HG02938 (cell line): ENCODE data around the gene TUT4.

Experiments
- ATAC-seq: cut with Tn5 transposase; IDR thresholded peaks from one replicate; pipeline ENCODE4 v1.9.1; 2021; ENCODE audit warnings: mild to moderate bottlenecking, moderate library complexity; ENCODE audit not compliant: unreplicated experiment

TUT4 gene

GRCh38 chr1:52476943-52477342 is 75.9 kb downstream of the TUT4 start:
- no peak for ATAC-seq

GRCh38 chr1:52474807-52475206 is 78.1 kb downstream of the TUT4 start:
- no peak for ATAC-seq

GRCh38 chr1:52473039-52473438 is 79.9 kb downstream of the TUT4 start:
- ATAC-seq = no peak

GRCh38 chr1:52472384-52472783 is 80.5 kb downstream of the TUT4 start:
- ATAC-seq = no peak

GRCh38 chr1:52469108-52469507 is 83.8 kb downstream of the TUT4 start:
- ATAC-seq = no peak

- no peak for ATAC-seq
Observed at GRCh38 chr1:52463891-52464290, 89.0 kb downstream of the TUT4 start.

DNA sequence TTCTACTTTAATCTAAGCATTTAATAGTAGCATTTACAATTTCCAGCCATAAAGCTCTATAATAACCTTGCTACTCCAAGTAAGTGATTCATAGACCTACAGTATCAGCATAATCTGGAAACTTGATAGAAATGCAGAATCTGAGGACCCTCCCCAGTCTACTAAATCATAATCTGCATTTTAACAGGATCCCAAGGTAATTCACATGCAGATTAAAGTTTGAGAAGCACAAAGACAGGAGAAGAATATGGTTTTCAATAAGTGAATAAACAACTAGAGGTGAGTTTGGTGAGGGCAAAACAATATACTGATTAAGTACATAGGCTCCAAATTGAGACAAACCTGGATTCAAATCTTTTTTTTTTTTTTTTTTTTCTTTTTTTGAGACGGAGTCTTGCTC is 91.1 kb downstream of the TUT4 start:
- no peak for ATAC-seq

- no peak for ATAC-seq
Observed at GRCh38 chr1:52460694-52461093, 92.2 kb downstream of the TUT4 start.

DNA sequence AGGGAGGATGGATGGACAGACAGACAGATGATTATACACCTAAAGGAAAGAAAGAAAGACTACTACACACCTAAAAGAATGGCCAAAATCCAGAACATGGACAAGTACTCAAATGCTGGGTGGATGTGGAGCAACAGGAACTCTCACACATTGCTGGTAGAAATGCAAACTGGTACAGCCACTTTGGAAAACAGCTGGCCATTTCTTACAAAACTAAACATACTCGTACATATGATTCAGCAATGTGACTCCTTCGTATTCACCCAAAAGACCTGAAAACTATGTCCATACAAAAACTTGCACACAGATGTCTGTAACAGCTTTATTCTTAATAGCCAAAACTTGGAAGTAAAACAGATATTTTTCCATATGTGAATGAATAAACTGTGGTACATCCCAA is 97.2 kb downstream of the TUT4 start:
- ATAC-seq = no peak

DNA sequence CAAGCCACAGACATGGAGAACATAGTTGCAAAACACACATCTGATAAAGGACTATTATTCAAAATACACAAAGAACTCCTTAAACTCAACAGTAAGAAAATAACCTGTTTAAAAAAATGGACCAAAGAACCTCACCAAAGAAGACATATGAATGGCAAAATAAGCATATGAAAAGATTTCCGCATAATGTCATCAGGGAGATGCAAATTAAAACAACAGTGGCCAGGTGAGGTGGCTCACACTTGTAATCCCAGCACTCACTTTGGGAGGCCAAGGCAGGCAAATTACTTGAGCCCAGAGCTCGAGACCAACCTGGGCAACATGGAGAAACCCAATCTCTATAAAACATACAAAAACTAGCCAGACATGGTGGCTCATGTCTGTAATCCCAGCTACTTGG is 98.1 kb downstream of the TUT4 start:
- no peak for ATAC-seq

- ATAC-seq = no peak
Observed at GRCh38 chr1:52454127-52454526, 98.8 kb downstream of the TUT4 start.

DNA sequence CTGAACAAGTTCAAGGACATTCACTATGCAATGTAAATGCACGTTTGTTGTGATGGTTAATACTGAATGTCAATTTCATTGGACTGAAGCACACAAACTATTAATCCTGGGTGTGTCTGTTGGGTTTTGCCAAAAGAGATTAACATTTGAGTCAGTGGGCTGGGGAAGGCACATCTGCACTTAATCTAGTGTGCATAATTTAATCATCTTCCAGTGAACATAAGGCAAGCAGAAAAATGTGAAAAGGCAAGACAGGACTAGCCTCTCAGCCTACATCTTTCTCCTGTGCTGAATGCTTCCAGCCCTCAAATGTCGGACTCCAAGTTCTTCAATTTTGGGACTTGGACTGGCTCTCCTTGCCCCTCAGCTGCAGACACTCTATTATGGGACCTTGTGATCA is 108.4 kb downstream of the TUT4 start:
- no peak for ATAC-seq

DNA sequence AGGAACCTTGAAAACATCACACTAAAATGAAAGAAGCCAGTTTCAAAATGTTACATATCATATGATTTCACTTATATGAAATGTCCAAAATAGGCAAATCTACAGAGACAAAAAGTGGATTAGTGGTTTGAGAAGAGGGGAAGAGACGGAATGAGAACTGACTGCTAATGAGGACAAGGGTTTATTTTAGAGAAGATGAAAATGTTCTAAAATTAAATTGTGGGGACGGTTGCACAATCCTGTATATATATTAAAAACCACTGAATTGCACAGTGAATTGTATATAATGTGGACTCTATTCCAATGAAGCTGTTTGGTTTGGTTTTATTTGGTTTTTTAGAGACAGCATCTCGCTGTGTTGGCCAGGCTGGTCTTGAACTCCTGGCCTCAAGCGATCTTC is 112.9 kb downstream of the TUT4 start:
- no peak for ATAC-seq

DNA sequence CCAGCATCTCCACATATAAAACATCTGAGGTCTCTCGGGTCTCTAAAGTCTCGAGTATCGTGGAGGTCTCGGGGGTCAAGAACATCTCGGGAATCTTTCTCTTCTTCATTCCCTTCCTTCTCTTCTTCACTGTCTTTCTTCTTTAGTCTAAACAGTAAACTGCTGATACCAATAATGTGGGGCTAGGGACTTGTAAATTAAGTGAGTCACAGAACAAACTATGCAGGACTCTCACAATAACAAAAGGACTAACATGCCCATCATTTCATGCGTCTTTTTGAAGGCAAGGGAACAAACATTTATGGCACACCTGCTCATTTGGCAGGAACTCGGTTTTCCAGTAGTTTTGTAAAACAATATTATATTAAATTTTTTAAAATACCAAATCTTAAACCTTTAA is 116.1 kb downstream of the TUT4 start:
- no peak for ATAC-seq

DNA sequence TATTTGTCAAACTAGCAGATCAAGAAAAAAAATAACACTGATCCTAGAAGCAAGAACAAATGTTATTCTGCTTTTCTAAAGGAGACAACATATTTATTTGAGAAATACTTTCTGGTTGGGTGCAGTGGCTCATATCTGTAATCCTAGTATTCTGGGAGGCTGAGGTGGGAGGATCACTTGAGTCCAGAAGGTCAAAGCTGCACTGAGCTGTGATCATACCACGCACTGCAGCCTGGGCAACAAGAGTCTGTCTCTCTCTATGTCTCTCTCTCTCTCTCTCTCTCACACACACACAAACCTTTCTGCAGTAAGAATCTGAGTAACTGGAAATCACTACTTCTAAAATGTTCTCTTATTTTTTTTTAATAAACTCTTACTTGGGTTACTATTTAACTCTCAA is 117.2 kb downstream of the TUT4 start:
- no peak for ATAC-seq

DNA sequence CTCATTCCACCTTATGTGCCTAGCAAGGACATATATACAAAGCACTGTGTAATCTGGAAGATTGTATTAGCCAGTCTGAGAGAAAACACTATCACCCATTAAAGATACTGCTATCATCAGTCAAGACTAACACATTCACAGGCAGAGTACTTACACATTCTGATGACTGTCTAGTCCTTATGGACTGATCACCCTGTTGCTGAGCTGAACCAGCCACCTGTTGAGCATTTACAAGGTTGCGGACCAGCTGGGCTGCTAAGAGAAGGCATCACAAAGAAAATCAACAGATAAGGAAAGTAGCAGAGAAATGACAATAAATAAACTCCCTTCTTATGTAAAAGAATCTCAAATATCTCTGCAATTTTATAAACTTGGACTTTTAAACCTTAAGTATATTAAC is 117.7 kb downstream of the TUT4 start:
- no peak for ATAC-seq

DNA sequence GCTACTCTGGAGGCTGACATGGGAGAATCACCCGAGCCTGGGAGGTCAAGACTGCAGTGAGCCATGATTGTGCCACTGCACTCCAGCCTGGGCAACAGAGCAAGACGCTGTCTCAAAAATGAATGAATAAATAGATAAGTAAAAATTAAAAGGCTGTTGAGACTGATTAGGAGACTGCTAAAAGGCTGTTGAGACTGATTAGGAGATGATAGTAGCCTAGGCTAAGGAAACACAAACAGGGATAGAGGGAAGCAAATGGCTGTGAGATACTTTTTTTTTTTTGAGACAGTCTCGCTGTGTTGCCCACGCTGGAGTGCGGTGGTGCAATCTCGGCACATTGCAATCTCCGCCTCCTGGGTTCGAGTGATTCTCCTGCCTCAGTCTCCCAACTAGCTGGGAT is 120.1 kb downstream of the TUT4 start:
- no peak for ATAC-seq

DNA sequence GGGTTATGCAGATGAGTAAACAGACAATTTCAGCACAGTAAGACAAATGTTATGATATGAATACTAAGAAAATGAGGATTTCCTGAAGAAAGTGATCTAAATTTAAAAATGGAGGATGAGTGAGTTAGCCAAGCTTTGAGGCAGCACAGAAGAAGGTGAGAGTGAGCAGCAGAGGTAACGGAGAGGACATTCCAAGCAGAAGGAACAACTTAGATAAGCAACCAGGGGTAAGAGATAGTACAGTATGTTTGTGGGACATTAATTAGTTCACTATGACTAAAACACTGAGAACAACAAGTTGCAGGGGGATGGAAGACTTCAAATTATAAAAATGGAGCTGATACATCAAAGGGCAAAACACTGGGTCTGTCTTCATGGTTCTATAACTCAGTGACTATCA is 125.7 kb downstream of the TUT4 start:
- no peak for ATAC-seq

DNA sequence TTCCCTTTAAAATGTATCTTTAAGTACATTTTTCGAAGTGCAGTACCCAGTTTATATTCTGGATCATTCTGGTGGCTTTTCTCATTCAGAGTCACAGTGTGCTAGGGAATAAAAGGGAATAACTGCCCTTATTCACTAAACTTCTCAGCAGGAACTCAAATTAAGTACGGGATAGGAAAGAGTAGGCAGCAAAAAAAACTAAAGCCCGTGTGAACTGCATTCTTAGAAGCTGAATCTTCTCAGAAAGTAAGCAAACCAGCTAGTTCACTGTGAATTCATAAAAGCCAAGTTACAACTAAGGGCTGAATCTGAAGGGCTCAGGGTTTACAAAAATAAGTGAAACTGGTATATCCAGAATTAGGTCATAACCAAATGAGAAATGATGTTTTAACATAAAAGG is 126.5 kb downstream of the TUT4 start:
- no peak for ATAC-seq

DNA sequence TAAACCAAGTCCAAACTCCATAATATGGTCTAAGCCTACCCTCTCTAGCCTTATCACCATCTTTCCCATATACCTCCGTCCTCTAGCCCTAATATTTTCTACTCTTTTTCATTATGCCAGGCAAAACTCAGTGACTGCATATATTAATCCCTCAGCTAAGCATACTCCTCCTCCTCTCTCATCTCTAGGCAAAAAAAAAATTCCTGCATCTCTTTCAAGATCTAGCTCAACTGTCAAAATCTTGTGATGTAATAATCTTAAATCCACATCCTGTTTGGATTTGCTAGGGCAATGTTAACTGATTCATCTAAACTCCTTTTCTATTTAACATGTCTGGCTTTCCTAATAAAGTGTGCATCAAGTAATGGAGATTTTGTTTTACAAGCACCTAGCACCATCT is 128.1 kb downstream of the TUT4 start:
- ATAC-seq = no peak

DNA sequence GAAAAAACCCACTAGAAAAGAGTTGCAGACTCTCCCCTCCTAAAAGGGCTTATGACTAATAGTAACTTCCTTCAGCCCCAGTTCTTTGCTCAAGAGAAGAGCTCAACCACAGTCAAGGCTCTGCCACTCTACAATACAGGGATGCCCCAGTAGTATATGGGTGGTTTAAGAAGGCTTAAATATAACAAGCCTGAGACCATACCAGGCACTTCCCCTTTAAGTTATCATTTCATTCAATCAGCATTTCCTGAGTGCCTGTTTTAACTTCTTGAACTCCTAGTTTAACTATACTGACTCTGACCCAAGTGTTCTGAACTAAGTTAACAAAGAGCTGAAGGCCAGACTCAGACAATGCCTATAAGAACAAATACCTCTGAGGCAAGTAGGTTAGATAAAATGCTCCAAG is 128.7 kb downstream of the TUT4 start:
- no peak for ATAC-seq

DNA sequence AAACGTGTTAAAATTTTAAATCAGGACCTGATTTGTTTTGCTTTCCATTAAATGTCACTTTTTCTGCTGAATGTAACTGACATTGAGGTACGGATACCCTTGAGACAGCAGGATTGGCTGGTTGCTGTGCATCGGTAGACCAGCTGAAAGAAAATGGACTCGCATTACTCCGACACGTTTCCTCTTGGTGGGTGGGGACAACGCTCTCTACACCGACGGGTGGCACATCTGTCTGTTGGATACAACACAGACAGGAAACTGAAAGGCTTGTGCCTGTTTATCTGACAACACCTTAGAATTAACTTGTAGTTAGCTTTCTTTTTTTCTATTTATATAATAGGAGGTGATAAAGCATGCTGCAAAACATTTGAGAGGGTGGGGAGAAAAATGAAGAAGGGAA is 129.1 kb downstream of the TUT4 start:
- no peak for ATAC-seq

DNA sequence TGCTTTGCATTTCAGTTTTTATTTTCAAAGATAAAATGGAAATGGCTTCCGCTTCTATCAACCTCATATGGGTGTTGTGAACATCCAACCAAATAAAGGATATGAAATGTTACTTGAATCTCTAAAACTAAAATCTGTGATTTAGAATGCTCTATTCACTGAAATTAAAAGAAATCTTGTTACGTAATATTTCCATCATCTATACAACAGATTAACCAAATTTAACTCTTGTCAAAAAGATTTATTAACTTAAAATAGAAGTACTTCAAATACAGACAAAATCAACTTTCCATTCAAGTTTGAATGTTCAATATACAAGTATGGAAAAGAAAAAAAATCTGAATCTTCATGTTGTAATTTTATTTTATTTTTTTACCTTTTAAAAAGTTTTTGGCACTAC is 129.8 kb downstream of the TUT4 start:
- ATAC-seq = no peak

DNA sequence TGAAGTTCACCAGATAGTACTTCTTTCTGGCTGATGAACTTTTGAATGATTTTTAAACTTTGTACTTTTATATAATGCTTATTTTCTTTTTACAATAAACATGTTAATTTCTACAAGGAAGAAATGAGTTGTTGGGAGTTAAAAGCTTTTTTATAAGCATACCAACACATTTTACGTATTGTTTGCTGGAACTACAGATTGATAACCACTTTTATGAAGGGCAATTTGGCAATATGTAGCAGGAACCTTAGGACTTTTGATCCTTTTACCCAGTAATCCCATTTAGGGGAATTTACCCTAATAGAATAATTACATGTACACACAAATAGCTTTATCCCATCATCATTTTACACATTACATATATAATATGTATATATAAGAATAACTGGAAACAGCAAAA is 132.2 kb downstream of the TUT4 start:
- ATAC-seq = no peak
